GM21723 (cell line): ENCODE measurements around the gene LGALS4.
"Not testable (repeated sequence)": the region's sequence is repeated elsewhere in the genome, so short reads cannot be mapped to it uniquely, and the experiment has no call there.

ENCODE experiments used
- ATAC-seq: cut with Tn5 transposase; IDR thresholded peaks from one replicate; pipeline ENCODE4 v1.9.1; 2021; ENCODE audit warnings: mild to moderate bottlenecking, moderate library complexity; ENCODE audit not compliant: unreplicated experiment

LGALS4 gene

DNA sequence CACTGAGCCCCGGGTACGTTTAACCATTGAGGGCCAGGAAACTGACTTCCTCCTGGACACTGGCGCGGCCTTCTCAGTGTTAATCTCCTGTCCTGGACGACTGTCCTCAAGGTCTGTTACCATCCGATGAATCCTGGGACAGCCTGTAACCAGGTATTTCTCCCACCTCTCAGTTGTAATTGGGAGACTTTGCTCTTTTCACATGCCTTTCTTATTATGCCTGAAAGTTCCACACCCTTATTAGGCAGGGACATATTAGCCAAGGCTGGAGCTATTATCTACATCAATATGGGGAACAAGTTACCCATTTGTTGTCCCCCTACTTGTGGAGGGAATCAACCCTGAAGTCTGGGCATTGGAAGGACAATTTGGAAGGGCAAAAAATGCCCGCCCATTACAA is 13.2 kb upstream of the LGALS4 start:
- not testable (repeated sequence) for ATAC-seq

DNA sequence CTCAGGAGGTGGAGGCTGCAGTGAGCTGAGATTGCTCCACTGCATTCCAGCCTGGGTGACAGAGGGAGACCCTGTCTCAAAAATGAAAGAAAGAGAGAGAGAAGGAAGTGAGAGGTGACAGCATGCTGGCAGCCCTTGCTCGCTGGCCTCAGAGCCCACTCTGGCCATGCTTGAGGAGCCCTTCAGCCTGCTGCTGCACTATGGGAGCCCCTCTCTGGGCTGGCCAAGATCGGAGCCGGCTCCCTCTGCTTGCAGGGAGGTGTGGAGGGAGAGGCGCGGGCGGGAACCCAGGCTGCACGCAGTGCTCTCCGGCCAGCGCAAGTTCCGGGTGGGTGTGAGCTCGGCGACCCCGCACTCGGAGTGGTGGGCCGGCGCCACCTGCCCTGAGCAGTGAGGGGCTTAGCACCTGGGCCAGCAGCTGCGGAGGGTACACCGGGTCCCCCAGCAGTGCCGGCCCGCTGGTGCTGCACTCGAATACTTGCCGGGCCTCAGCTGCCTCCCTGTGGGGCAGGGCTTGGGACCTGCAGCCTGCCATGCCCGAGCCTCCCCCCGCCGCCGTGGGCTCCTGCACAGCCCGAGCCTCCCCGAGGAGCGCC is 8.6 kb upstream of the LGALS4 start:
- not testable (repeated sequence) for ATAC-seq

GRCh38 chr19:38819231-38819920 is 6.6 kb upstream of the LGALS4 start:
- no peak for ATAC-seq

GRCh38 chr19:38817081-38817480 is 4.3 kb upstream of the LGALS4 start:
- no peak for ATAC-seq

DNA sequence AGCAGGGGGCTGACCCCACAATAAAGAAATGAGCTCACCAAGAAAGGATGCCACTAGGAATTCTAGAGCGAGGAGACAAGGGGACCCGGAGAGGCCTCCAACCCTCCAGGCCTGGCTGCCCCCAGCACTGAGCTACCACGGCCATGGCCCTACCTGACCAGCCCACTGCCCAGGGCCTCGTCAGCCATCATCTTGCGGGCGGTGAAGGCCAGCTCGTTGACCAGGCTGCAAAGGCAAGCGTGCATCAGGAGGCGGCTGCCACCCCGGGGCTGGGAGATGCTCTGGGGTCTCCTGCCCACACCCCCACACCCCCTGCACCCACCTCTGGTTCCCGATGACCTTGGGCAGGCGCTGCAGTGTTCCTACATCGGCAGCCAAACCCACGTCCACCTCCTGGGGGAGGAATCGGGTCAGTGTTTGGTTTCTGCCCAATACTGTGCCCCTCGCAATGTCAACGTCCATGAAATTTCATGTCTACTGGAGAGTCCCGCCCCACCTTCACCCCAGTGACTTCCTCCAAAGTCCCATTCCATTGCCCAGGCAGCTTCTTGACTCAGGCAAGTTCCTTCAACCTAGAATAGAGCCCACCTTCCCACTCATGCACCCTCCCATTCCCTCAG is 3.5 kb upstream of the LGALS4 start:
- no peak for ATAC-seq

DNA sequence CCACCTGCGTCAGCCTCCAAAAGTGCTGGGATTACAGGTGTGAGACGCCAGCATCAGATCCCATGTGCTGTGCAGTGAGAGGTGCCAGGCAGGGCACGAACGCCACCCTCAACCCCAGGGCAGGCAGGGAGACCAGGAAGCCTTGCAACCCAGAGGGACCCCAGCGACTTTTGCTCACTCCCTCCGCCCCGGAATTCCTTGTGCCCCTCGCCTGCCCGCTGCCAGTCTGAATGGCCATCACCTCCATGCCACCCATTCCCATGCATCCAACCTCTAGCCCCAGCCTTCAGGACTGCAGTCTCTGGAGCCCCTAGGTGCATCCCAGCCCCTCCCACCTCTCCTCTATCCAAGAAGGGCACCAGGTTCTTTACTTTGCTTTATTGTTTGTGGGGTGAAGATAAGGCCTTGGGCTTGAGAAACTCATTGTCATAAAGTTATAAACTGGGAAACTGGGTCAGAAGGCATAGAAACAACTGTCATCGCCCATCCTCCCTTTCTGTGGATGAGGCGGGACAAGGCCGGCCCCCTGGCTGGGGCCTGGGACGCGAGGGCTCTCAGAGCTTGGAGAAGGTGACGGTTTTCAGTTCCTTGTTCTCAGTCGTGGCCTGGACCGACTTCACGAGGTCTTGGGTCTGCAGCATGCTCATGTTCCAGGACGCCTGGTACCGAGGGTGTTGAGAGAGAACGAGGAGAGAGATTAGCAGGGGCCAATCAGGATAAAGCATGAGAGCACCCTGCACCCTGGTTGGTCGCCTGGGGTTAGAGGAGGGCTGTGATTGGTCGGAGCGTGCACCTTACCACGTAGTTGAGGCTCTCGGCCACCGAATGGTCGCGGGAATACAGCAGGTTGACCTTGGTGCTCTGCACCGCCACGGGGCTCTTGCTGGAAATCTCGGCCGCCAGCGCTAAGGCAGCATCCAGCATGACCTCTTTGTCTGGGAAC is 2.6 kb upstream of the LGALS4 start:
- no peak for ATAC-seq

- not testable (repeated sequence) for ATAC-seq
These were observed 1.2 kb upstream of the LGALS4 start for GRCh38 chr19:38813932-38814331.

- ATAC-seq = no peak
These were observed 578 bp upstream of the LGALS4 start for GRCh38 chr19:38813323-38813722.

- no peak for ATAC-seq
These were observed 520 bp downstream of the LGALS4 start for GRCh38 chr19:38812009-38812840.

- ATAC-seq = no peak
These were observed 3.0 kb downstream of the LGALS4 start for GRCh38 chr19:38809592-38810252.

GRCh38 chr19:38808741-38809140 is 4.0 kb downstream of the LGALS4 start:
- ATAC-seq = no peak

DNA sequence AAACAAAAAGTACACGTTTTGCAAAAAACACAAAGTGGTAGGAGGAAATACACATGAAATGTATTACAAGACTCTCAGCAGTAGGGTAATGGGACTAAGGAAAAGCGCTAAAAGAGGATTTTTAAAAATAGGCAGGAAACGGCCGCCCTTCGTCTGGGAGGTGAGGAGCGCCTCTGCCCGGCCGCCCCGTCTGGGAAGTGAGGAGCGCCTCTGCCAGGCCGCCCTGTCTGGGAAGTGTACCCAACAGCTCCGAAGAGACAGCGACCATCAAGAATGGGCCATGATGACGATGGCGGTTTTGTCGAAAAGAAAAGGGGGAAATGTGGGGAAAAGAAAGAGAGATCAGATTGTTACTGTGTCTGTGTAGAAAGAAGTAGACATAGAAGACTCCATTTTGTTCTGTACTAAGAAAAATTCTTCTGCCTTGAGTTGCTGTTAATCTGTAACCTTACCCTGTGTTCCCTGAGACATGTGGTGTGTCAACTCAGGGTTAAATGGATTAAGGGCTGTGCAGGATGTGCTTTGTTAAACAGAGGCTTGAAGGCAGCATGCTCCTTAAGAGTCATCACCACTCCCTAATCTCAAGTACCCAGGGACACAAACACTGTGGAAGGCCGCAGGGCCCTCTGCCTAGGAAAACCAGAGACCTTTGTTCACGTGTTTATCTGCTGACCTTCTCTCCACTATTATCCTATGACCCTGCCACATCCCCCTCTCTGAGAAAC is 5.2 kb downstream of the LGALS4 start:
- ATAC-seq = not testable (repeated sequence)

GRCh38 chr19:38806371-38806770 is 6.4 kb downstream of the LGALS4 start:
- no peak for ATAC-seq

- no peak for ATAC-seq
These were observed 7.6 kb downstream of the LGALS4 start for GRCh38 chr19:38805180-38805579.

DNA sequence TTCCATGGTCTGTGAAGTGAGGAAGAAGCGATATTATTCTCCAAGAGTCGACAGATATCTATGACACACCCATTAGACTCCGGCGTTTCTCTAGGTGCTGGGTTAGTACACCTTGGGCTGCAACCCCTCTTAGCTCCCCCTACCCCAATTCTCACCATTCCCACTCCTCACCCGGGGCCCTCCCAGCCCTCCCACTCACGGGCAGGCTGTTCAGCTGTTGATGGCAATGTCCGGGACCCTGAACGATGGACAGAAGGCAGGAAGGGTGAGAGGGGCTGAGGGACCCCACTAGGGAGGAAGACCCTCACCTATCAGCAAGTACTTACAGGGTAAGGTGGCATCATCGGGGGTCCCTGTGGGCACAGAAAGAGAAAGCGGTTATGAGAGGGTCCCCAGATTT is 9.2 kb downstream of the LGALS4 start:
- ATAC-seq = no peak

GRCh38 chr19:38801359-38802095 is 11.2 kb downstream of the LGALS4 start:
- ATAC-seq = no peak

GRCh38 chr19:38800577-38801347 is 12.0 kb downstream of the LGALS4 start:
- no peak for ATAC-seq

DNA sequence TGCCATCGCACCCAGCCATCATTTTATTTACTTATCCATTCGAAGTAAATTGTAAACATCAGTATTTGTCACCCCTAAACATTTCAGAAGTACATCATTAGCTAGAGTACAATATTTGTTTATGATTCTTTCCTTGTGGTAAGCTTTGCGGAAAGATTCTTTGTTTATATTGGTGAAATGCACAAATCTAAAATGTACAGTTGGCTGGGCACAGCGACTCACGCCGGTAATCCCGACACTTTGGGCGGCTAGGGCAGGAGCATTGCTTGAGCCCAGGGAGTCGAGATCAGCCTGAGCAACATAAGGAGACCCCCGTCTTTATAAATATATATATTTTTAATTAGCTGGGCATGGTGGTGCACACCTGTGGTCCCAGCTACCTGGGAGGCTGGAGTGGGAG is 13.6 kb downstream of the LGALS4 start:
- ATAC-seq = no peak
